HEK293 (cell line): ENCODE data around the gene SEC22C.
"Not testable (repeated sequence)": the region's sequence is repeated elsewhere in the genome, so short reads cannot be mapped to it uniquely, and the experiment has no call there.

Source experiments
- CTCF ChIA-PET: fragments of 350-600 bp; formaldehyde crosslinking; extraction: SDS; loops from one replicate; lab custom pipeline; 2021; ENCODE audit warnings: antibody characterized with exemption; lab: Yijun Ruan, JAX
- POLR2A ChIA-PET: fragments of 300-600 bp; formaldehyde crosslinking; extraction: SDS; loops from one replicate; lab custom pipeline; 2020; ENCODE audit warnings: antibody characterized with exemption, inconsistent platforms; lab: Yijun Ruan, JAX
- H3K27ac ChIP-seq: fragments of 200-500 bp; sonication (Bioruptor generic); 2 replicates; pipeline ENCODE4 v1.5.1; 2014; ENCODE audit warnings: low read depth, low read length, control low read depth, inconsistent platforms; ENCODE audit errors: extremely low read depth
- H3K36me3 ChIP-seq, 2 experiments: fragments of 200-500 bp in 1 of 2; sonication (Bioruptor generic) in 1 of 2; 1 replicate in 1 of 2; 2 replicates in 1 of 2; pipeline ENCODE4 v1.5.1; 2014 to 2017; ENCODE audit warnings: inconsistent platforms in 2 of 2, low read length in 2 of 2; ENCODE audit not compliant: control insufficient read depth in 2 of 2, insufficient read depth in 1 of 2
- H3K4me1 ChIP-seq: fragments of 200-500 bp; sonication (Bioruptor generic); 2 replicates; pipeline ENCODE4 v1.5.1; 2014; ENCODE audit warnings: mild to moderate bottlenecking, low read length, inconsistent platforms; ENCODE audit not compliant: control insufficient read depth, insufficient read depth
- H3K4me3 ChIP-seq: 2 replicates; pipeline ENCODE4 v1.5.1; 2011; ENCODE audit warnings: low read depth, mild to moderate bottlenecking, control low read depth, low read length, moderate library complexity
- H3K9me3 ChIP-seq: fragments of 200-500 bp; sonication (Bioruptor generic); 2 replicates; pipeline ENCODE4 v1.5.1; 2014; ENCODE audit warnings: low read depth, low read length, inconsistent platforms; ENCODE audit not compliant: control insufficient read depth, insufficient read depth
- CTCF ChIP-seq: fragments of 450-650 bp; formaldehyde crosslinking; IDR thresholded peaks from 2 replicates; pipeline ENCODE4 v1.5.1; 2016; ENCODE audit warnings: missing biosample characterization, missing genetic modification characterization
- GLIS1 ChIP-seq: fragments of 450-650 bp; formaldehyde crosslinking; IDR thresholded peaks from 2 replicates; pipeline ENCODE4 v1.5.1; 2016; ENCODE audit warnings: missing biosample characterization, missing genetic modification characterization
- MZF1 ChIP-seq: fragments of 450-650 bp; formaldehyde crosslinking; IDR thresholded peaks from 2 replicates; pipeline ENCODE4 v1.5.1; 2017; ENCODE audit warnings: missing biosample characterization, missing genetic modification characterization, borderline replicate concordance
- PRDM1 ChIP-seq: fragments of 450-650 bp; formaldehyde crosslinking; IDR thresholded peaks from 2 replicates; pipeline ENCODE4; 2016; ENCODE audit warnings: missing biosample characterization, missing genetic modification characterization
- ZBTB17 ChIP-seq: fragments of 450-650 bp; formaldehyde crosslinking; IDR thresholded peaks from 2 replicates; pipeline ENCODE4 v1.5.1; 2016; ENCODE audit warnings: missing biosample characterization, missing genetic modification characterization
- ZBTB20 ChIP-seq: fragments of 450-650 bp; formaldehyde crosslinking; IDR thresholded peaks from 2 replicates; pipeline ENCODE4 v1.5.1; 2016; ENCODE audit warnings: missing biosample characterization, missing genetic modification characterization
- ZBTB6 ChIP-seq: fragments of 450-650 bp; formaldehyde crosslinking; IDR thresholded peaks from 2 replicates; pipeline ENCODE4 v1.5.1; 2017; ENCODE audit warnings: missing biosample characterization, missing genetic modification characterization
- ZBTB7A ChIP-seq: fragments of 450-650 bp; formaldehyde crosslinking; IDR thresholded peaks from 2 replicates; pipeline ENCODE4 v1.5.1; 2016; ENCODE audit warnings: low read depth, missing biosample characterization, missing genetic modification characterization
- ZNF138 ChIP-seq: fragments of 450-650 bp; formaldehyde crosslinking; IDR thresholded peaks from 2 replicates; pipeline ENCODE4 v1.5.1; 2016; ENCODE audit warnings: missing biosample characterization, missing genetic modification characterization, borderline replicate concordance
- ZNF184 ChIP-seq: fragments of 450-650 bp; IDR thresholded peaks from 2 replicates; pipeline ENCODE4 v1.5.1; 2018; ENCODE audit warnings: missing biosample characterization, mild to moderate bottlenecking, missing genetic modification characterization
- ZNF2 ChIP-seq: fragments of 450-650 bp; formaldehyde crosslinking; IDR thresholded peaks from 2 replicates; pipeline ENCODE4 v1.5.1; 2016; ENCODE audit warnings: missing biosample characterization, missing genetic modification characterization
- ZNF202 ChIP-seq: fragments of 450-650 bp; formaldehyde crosslinking; IDR thresholded peaks from 2 replicates; pipeline ENCODE4 v1.5.1; 2016; ENCODE audit warnings: missing biosample characterization, missing genetic modification characterization, borderline replicate concordance
- ZNF221 ChIP-seq: fragments of 450-650 bp; formaldehyde crosslinking; IDR thresholded peaks from 2 replicates; pipeline ENCODE4 v1.5.1; 2017; ENCODE audit warnings: missing biosample characterization, missing genetic modification characterization, borderline replicate concordance
- ZNF335 ChIP-seq: fragments of 450-650 bp; formaldehyde crosslinking; conservative IDR thresholded peaks from 2 replicates; pipeline ENCODE4 v1.5.1; 2016; ENCODE audit warnings: missing biosample characterization, missing genetic modification characterization
- ZNF391 ChIP-seq: fragments of 450-650 bp; formaldehyde crosslinking; IDR thresholded peaks from 2 replicates; pipeline ENCODE4 v1.5.1; 2016; ENCODE audit warnings: low read depth, missing biosample characterization, missing genetic modification characterization, borderline replicate concordance
- ZNF501 ChIP-seq: fragments of 450-650 bp; formaldehyde crosslinking; IDR thresholded peaks from 2 replicates; pipeline ENCODE4 v1.5.1; 2016; ENCODE audit warnings: missing biosample characterization, missing genetic modification characterization
- ZNF654 ChIP-seq: fragments of 450-650 bp; formaldehyde crosslinking; IDR thresholded peaks from 2 replicates; pipeline ENCODE4 v1.5.1; 2016; ENCODE audit warnings: low read depth, missing biosample characterization, missing genetic modification characterization
- ZNF664 ChIP-seq: fragments of 450-650 bp; formaldehyde crosslinking; IDR thresholded peaks from 2 replicates; pipeline ENCODE4 v1.5.1; 2016; ENCODE audit warnings: missing biosample characterization, missing genetic modification characterization
- ZNF76 ChIP-seq: fragments of 450-650 bp; formaldehyde crosslinking; IDR thresholded peaks from 2 replicates; pipeline ENCODE4; 2016; ENCODE audit warnings: low read depth, missing biosample characterization, missing genetic modification characterization, borderline replicate concordance
- TF ChIP-seq, protein P1 (sequence below): fragments of 450-650 bp; formaldehyde crosslinking; IDR thresholded peaks from 2 replicates; pipeline ENCODE4 v1.5.1; 2017; ENCODE audit warnings: missing biosample characterization, missing genetic modification characterization
- TF ChIP-seq, protein P2 (sequence below): fragments of 450-650 bp; formaldehyde crosslinking; IDR thresholded peaks from 2 replicates; pipeline ENCODE4 v1.5.1; 2016; ENCODE audit warnings: missing biosample characterization, missing genetic modification characterization

The SEC22C gene

DNA sequence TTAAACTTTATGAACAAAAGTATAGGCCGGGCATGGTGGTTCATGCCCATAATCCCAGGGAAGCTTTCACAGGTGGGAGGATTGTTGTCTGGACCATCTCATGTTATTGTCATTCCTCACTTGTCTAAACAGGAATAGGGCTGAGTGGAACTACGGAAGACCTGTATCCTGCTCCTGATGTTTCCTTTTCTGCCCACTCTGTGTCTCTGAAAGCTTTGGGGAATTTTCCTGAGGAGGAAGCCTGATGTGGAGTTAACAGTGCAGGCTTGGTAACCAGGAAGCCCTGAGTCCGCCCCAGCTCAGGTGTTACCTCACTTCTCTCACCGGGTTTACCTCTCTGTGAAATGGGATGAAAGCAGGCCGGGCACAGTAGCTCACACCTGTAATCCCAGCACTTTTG lies 6.9 kb upstream of the SEC22C start (continued):
- TF ChIP-seq, protein P1, sequence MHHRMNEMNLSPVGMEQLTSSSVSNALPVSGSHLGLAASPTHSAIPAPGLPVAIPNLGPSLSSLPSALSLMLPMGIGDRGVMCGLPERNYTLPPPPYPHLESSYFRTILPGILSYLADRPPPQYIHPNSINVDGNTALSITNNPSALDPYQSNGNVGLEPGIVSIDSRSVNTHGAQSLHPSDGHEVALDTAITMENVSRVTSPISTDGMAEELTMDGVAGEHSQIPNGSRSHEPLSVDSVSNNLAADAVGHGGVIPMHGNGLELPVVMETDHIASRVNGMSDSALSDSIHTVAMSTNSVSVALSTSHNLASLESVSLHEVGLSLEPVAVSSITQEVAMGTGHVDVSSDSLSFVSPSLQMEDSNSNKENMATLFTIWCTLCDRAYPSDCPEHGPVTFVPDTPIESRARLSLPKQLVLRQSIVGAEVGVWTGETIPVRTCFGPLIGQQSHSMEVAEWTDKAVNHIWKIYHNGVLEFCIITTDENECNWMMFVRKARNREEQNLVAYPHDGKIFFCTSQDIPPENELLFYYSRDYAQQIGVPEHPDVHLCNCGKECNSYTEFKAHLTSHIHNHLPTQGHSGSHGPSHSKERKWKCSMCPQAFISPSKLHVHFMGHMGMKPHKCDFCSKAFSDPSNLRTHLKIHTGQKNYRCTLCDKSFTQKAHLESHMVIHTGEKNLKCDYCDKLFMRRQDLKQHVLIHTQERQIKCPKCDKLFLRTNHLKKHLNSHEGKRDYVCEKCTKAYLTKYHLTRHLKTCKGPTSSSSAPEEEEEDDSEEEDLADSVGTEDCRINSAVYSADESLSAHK (tag by site-specific recombination): no peak
- no peak for TF ChIP-seq ZNF202 (tag by site-specific recombination)

DNA sequence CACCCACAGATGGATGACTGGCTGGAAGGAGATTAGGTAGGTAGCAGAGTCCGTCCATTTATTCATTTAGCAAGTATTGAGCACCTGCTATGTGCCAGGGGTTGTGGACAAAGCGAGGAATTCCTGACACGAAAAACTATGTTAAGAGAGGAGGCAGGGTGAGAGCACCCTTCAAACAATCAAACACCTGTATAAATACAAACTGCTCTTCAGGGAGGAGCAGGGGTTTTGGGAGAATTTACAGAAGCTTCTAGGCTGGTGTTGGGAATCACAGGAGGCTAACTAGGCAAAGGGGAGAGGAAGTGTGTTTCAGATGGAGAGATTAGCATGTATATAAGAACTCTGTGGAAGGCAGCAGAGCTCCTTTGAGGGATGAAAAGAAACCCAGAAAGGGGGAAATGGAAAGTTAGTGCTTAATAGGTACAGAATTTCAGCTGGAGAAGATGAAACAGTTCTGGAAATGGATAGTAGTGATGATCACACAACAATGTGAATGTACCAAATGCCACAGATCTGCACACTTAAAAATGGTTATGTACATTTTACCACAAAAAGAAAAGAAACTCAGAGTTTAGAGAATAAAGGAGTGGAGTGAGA lies 805 bp upstream of the SEC22C start:
- ChIA-PET POLR2A (interaction anchor here (0.7 to 3.7 kb wide), 5 partner anchors 8 to 71 kb away, joined by 3 to 38 read pairs (median 4); partner anchors contain the start of genes NKTR, SS18L2 and ZBTB47), CTCF (interaction anchor here (0.6 to 1.6 kb wide), 6 partner anchors 10 to 171 kb away, joined by 3 to 8 read pairs (median 4); no protein-coding TSS in a partner anchor)
- Histone ChIP-seq H3K4me3 (peak overlapping the region; percentile 86), H3K36me3 (peaks cover 0 to 18% of the 10 kb centered on the region in 2 experiments; a peak in 2 of 3 replicates), H3K4me1 (0 out of 2 replicates have a peak, but pooled peaks cover 2% of the 10 kb centered on the region), H3K27ac (peak overlapping the region; percentile 62), H3K9me3 (no peaks in the 10 kb centered on the region)
- TF ChIP-seq ZNF391 (tag by site-specific recombination) (no peak), ZNF654 (tag by site-specific recombination) (no peak), CTCF (tag by site-specific recombination) (no peak), ZNF184 (tag by site-specific recombination) (no peak), ZNF501 (tag by site-specific recombination) (no peak), ZNF664 (tag by site-specific recombination) (peak; percentile 65; the same call in 1 of the 2 replicates), ZNF138 (tag by site-specific recombination) (no peak), PRDM1 (tag by site-specific recombination) (0 out of 2 replicates have a peak, but pooled peaks have one; percentile 15), GLIS1 (tag by site-specific recombination) (0 out of 2 replicates have a peak, but pooled peaks have one; percentile 2), ZBTB7A (no peak)

- H3K4me3 ChIP-seq: peak overlapping the region; percentile 86
- 0 out of 2 replicates have a peak, but pooled peaks cover 2% of the 10 kb centered on the region for H3K4me1 ChIP-seq
- H3K9me3 ChIP-seq: no peaks in the 10 kb centered on the region
- peaks cover 0 to 21% of the 10 kb centered on the region in 2 experiments; a peak in 2 of 3 replicates for H3K36me3 ChIP-seq
- ChIA-PET CTCF (interaction anchor here (0.8 to 1.6 kb wide), 4 partner anchors 9 to 199 kb away, joined by 3 to 4 read pairs (median 4); no protein-coding TSS in a partner anchor), POLR2A (interaction anchor here (1.0 to 3.7 kb wide), 4 partner anchors 10 to 19 kb away, joined by 4 to 38 read pairs (median 14); partner anchors contain the start of genes NKTR and SS18L2)
- TF ChIP-seq ZBTB20 (tag by site-specific recombination): peak; percentile 82; the same call in 1 of the 2 replicates
- TF ChIP-seq ZBTB6 (tag by site-specific recombination): no peak
- peak; percentile 54; the same call in 1 of the 2 replicates for TF ChIP-seq MZF1 (tag by site-specific recombination)
- no peak for TF ChIP-seq ZBTB17 (tag by site-specific recombination)
- TF ChIP-seq, protein P2, sequence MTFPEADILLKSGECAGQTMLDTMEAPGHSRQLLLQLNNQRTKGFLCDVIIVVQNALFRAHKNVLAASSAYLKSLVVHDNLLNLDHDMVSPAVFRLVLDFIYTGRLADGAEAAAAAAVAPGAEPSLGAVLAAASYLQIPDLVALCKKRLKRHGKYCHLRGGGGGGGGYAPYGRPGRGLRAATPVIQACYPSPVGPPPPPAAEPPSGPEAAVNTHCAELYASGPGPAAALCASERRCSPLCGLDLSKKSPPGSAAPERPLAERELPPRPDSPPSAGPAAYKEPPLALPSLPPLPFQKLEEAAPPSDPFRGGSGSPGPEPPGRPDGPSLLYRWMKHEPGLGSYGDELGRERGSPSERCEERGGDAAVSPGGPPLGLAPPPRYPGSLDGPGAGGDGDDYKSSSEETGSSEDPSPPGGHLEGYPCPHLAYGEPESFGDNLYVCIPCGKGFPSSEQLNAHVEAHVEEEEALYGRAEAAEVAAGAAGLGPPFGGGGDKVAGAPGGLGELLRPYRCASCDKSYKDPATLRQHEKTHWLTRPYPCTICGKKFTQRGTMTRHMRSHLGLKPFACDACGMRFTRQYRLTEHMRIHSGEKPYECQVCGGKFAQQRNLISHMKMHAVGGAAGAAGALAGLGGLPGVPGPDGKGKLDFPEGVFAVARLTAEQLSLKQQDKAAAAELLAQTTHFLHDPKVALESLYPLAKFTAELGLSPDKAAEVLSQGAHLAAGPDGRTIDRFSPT (tag by site-specific recombination): 0 out of 2 replicates have a peak, but pooled peaks have one; percentile 12
- no peak for TF ChIP-seq ZNF2 (tag by site-specific recombination)
- no peak for TF ChIP-seq ZNF221 (tag by site-specific recombination)
- peak; percentile 45; the same call in 1 of the 2 replicates for TF ChIP-seq ZNF76 (tag by site-specific recombination)
- TF ChIP-seq ZNF335: peak; percentile 85; the same call in 1 of the 2 replicates
- peak overlapping the region; percentile 62 for H3K27ac ChIP-seq
These were observed 413 bp downstream of the SEC22C start for GRCh38 chr3:42581400-42581708.

GRCh38 chr3:42579346-42579745 lies 2.4 kb downstream of the SEC22C start:
- POLR2A ChIA-PET: interaction anchor here (0.7 to 3.7 kb wide), 2 partner anchors 21 to 196 kb away, joined by 3 to 23 read pairs; partner anchors contain the start of gene NKTR
- H3K4me3 ChIP-seq, CTCF ChIA-PET, H3K9me3 ChIP-seq, H3K4me1 ChIP-seq, H3K27ac ChIP-seq: not testable (repeated sequence)
- peaks cover 9 to 33% of the 10 kb centered on the region in 2 experiments; a peak in 2 of 3 replicates for H3K36me3 ChIP-seq
